AG08396 (cell line): ENCODE results near the gene DHX32.
A peak's percentile ranks its signal among the peaks of the same experiment; 100 is the strongest.
"Not testable (repeated sequence)": the region's sequence is repeated elsewhere in the genome, so short reads cannot be mapped to it uniquely, and the experiment has no call there.

Experiments
- DNase-seq: peaks from one replicate; pipeline ENCODE4 v3.0.0; 2012; ENCODE audit warnings: low spot score, mixed read lengths

Gene DHX32

DNA sequence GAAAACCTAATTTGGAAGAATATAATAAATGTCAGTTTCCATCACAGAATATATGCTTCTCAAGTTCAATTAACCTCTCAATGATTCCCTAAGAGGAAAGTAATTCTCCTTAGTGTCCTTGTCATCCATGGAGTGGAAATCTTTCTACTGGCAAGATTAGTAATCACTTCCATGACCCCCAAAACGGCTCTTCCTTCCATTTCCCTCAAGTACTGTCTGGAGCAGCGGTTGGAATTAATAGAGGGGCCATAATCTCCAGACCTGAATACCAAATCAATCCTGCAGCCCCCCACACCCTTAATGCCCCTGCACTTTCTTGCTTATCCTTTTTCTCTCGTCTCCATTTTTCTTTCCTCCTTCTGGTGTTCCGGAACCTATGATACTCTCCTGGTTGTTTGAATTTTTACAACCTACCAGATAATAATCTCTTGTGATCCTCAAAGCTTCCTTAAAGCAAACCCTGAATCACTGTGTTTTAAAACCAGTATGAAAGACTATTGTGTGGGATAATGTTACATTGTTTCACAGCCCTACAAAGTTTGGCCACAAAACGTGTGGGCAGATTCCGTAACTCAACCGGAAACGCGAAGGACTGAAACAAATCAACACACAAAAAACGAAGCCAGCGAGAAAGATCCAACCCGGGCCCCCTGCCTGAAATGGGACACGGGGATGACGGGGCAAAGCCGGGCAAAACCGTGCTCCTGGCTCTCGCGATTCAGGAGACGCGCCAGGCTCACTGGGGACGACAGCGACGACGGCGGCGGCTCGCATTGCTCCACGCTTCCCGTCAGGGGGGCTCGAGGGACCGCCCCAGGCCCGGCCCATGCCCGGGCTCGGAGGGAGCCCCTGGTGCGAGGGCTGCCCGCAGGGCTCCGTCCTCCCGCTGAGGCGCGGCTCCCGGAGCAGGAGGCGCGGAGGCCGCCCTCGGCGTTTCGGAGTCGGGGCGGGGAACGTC is 14.3 kb upstream of the DHX32 start:
- peak; percentile 60 for DNase-seq

DNA sequence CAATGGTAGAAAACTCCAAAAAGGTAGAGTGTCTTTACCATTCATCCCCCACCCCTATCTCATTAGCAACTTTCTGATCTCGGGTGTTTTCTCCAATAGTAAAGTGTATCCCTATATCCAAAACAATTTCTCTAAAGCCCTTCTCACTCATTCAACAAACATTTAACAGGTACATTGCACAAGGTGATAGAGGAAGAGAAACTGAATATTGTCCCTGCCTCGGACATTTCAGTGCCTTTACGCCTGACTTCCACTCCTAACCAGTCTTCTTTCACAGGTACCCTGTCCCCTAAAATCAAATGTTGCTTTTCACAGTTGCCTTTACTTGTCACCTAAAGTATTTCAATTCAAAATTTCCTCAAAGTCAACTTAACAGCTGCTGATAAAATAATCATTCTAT is 13.1 kb upstream of the DHX32 start:
- not testable (repeated sequence) for DNase-seq

DNA sequence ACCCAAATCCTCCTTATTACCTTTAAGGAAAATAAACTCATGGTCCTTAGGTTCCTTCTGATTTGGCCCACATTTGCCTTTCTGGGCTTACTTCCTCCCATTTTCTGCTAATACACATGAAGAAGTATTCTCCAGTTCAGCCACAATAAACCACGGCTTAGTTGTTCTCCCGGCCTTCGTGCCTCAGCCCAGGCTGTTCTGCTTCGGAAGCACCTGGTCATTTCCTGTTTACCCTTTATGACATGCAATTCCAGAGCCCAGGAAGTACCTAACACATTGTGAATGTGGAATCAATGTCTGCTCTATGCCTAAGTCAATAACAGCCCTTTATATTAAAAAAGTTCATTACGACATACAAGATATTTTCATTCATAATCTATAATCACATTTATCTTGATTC is 11.3 kb upstream of the DHX32 start:
- not testable (repeated sequence) for DNase-seq

DNA sequence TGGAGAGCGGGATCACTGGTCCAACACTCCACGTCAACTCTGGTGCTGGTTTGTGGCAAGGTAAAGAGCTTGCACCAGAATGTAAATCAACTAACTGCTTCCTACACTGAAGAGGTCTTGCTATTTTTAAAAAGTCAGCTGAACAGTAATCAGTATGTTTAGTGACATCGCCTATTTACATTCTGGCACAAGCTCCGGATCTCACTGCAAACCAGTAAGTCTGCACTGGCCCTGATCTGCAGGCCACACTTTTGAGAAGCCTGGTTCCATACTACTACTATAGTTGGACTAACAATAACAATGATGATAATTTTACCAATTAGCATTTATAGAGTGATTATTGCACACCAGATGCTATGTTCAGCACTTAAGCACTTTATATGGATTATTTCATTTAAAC is 8.3 kb upstream of the DHX32 start:
- DNase-seq: not testable (repeated sequence)

DNA sequence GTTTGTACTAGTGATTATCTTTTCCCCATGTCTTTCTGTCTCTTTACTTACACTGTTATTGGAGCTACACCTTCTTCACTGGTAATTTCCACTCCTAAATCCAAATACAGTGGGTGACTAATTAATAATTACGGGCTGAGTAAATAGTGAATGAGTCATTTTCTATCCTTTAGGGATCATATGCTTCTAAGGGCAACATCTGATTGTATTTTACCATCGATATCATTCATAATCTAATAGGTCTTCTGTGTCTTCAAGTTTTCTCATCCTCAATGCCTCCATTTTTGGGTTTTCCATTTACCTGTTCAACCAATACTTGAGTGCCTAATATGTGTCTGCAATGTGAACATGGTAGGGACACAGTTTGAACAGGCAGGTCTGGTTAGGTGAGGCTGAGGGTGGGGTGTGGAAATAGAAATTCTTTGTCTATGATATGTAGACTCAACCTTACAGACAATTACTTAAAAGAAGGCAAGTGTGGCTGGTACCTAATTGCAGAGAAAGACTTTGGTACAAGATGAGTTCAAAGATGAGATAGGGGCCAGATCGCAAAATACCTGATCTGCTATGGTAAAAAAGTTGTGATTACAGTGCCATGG is 5.9 kb upstream of the DHX32 start:
- DNase-seq: no peak

DNA sequence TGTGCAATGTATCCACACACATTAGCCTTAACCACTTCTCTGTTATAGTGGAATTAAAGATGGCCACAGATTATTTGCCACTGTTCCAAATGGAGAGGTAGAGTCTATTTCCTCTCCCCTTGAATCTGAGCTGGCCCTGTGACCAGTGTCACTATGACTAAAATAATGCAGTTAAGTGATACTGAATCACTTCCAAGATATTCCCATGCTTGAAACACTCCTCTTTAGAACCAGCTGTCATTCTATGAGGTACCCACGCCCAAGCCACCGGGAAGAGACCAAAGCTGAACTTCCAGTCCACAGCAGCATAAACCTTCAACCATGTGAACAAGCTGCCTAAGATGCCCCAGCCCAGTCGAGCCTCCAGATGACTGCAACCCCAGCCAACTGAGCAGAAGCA is 2.1 kb upstream of the DHX32 start:
- no peak for DNase-seq

DNA sequence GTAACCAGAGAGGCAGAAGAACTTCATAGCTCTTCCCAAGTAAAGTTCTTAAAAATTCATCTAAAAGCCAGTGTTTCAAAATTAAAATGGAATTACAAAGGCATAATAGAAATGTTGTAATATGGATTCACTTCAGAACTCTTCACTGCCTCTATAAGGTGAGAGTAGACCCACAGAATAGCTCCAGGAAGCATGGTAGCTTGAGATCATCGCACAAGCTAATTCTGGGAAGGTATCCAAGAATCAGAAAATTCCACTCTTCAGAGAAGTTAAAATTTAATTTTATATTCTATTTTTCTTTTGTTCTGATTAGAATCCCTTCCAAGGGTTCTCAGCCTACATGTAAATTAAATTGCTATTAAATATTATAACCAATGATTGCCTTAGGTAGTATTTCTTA is 1.5 kb upstream of the DHX32 start:
- no peak for DNase-seq

DNA sequence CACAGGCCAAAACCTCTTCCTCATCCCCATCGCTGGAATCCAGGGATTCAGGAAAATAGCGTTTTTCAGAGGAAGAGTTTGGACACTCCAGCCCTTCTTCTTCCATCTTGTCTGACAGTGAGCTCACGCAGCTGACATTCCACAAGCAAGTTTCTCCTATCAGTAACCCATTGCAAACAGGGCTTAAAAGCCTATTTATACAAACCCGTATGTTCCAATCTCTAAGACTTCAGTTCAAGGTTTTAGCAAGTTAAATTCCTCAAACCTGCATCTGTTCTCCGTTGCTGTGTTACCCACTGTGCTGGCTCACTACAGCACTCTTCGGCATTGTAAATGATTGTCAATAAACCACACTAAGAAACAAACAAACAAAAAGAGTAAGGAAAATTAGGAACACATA is 373 bp downstream of the DHX32 start:
- DNase-seq: no peak

DNA sequence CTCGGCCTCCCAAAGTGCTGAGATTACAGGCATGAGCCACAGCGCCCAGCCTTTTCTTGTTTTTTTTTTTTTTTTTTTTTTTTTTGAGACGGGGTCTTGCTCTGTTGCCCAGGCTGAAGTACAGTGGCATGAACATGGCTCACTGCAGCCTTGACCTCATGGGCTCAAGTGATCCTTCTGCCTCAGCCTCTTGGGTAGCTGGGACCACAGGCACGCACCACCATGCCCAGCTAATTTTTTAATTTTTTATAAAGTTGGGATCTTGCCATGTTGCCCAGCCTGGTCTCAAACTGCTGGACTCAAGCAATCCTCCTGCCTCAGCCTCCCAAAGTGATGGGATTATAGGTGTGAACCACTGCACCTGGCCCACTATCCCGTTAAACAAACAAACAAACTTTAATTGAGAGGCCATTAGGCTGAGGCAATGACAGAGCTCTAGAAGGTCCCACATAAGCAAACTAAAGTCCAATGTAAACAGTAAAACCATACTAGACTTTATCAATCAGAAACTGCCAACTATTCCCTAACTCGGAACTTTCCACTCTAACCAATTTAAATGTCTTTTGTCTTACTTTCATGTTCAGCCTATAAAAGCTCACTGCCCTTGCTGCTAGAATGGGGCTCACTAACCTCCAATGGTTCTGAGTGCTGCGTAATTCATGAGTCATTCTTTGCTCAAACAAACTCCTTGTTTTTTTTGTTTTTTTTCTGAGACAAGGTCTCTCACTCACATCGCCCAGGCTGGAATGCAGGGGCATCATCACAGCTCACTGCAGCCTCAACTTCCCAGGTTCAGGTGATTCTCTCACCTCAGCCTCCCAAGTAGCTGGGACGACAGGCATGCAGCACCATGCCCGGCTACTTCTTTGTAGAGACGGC is 1.9 kb downstream of the DHX32 start:
- DNase-seq: peak; percentile 70

DNA sequence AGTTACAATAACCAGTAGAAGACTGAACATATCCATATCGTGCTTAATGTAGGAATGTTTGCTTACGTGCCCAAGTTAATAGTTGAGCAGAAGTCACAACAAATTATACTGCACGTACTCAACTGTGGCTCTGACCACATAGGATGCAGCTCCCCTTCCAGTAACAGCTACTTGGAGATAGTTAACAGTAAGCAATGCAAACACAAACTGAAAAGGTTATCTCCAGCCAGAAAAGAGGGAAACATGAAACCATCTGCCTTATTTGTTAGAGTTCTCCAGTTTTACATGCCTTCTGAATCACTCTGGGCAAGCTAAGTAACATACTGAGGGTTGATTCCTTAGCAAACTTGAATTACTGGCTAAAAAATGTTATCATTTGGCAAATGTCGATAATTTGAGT is 9.8 kb downstream of the DHX32 start:
- peak; percentile 15 for DNase-seq

DNA sequence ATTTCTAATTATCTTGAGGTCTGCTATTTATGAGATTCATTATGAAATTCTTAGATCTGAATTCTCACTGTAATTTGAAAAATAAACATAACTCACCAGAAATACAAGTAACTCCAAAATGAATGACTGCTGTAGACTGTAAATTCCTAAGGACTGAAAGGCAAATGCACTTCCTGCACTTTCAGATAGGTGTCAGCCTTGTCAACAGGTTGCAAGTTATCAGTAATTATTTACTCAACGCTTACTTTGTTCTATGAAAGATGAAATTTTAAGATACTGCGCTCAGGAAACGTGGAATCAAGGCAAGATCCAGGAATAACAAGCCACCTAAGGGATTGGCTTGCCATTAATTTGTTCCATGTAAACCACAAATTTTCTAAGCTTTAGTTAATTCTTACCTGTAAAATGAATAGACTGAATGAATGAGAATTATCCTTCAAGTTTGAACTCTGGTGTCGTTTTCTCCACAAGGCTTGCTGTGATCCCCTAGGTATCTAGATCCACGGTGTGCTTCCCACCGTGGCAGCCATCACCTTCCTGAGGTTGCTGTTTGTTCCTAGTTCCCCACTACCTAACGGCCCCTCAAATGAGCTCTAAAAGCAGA is 12.6 kb downstream of the DHX32 start:
- no peak for DNase-seq

DNA sequence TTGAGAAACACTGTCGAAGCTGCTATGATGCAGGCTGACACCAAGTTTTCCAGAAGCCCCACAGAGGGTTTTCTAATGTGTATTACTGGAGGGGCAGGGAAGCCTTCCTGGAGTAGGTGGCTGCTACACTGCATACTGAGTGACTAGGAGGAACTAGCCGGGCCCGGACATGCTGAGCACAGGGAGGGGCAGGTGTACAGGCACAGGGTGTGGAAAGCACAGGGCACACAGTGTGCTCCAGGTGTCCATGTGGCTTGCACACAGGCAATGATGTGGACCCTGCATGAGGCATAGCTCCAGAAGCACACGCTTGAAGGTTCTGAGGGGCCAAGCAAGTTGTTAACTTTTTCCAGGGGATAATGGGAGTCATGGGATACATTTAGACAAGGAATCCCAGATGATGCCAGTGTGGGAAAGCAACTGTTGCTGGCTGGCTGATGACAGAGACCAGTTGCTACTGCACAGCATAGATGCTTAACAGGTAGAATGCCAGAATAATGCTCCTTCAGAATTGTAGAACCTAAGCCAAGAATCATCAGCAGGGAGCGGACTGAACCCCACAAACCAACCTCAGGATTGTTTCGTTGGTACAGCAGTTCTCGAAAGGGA is 14.6 kb downstream of the DHX32 start:
- DNase-seq: no peak

DNA sequence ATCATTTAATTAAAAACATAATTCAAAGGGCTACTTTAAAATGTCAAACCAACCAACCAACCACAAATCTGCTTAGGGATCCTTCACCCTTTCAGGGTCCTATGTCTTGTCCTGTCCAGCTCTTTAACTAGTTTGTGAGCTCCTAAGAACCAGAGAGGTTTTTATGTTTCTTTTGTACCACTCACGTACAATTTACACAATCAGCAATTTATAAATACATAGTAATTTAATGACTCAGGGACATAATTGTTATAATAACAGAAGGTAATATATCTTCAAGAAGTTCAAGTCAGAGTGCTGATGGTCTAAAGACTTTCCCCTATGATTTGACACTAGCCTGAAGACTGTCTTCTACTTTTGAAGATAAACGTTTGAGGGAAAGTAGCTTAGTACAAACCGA is 16.0 kb downstream of the DHX32 start:
- DNase-seq: no peak

DNA sequence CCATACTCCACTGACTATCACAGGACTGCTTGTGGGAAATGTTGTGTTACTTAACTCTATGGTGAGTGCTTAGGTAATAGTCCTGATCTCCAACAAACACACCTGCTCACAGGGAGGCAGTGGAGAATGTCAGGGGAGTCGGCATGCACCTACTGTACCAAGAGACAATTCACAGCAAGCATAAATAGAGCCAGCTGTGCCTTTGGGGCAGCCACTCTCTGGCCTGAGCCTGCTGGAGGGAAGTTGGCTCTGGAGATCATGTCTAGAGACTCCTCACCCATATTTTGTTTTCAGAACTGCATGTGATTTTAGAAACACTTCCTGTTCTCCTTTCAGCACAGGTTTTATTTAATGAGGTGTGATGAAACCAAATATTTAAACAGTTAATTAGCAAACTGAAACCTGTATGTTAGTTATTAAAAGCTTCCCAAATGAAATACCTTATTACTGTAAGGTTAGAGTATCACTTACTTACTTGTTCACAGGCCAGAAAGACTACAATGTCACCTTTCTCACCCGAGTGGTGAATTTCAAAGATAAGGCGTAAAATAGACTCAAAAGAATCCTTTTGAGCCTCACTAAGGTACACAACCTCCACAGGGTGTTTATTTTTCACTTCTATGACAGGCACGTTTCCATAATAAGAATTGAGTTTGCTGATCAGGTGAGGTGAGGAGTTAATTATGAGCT is 21.8 kb downstream of the DHX32 start:
- no peak for DNase-seq

DNA sequence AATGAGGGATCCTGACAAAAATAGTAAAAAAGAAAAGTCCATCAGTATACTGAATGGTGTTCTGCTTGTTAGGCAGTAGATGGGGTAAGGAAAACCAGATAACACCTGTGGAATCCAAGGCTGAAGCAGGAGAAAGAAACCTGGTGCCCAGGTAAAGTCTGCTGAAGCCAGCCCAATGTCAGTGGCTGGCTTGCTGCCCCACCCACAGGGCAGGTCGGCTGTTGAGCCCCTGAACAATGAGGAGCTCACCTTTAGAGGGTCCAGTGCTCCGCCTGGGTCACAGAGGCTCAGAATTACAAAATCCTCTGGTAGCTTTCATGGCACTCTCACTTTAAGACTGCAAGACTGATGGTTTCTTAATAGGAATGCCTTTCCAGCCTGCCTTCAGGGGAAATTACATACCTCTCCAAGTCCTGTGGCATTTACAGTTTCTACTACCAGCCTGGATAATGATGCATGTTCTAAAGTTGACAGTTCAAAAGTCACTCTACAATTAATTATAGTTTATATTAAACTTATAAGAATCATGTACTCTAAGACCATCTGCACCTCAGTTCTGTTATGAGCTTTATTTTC is 23.8 kb downstream of the DHX32 start:
- no peak for DNase-seq

DNA sequence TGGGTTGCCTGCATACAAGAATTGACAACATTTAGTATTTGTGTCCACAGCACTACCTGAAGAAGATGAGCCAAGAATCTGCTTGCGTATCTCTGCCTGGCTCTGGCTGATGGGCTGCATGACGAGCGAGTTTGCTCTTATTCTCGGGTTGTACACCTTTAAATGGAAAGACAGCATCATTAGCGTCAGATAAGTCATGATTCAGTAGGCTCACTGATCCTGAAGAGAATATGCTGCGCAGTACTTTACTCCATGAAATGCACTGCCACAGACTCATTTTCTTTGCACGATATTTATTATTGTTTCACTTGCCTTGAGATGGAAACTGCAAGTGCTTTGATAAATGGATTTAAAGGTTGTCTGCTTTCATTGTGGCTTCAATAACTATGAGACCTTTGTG is 28.6 kb downstream of the DHX32 start:
- no peak for DNase-seq

DNA sequence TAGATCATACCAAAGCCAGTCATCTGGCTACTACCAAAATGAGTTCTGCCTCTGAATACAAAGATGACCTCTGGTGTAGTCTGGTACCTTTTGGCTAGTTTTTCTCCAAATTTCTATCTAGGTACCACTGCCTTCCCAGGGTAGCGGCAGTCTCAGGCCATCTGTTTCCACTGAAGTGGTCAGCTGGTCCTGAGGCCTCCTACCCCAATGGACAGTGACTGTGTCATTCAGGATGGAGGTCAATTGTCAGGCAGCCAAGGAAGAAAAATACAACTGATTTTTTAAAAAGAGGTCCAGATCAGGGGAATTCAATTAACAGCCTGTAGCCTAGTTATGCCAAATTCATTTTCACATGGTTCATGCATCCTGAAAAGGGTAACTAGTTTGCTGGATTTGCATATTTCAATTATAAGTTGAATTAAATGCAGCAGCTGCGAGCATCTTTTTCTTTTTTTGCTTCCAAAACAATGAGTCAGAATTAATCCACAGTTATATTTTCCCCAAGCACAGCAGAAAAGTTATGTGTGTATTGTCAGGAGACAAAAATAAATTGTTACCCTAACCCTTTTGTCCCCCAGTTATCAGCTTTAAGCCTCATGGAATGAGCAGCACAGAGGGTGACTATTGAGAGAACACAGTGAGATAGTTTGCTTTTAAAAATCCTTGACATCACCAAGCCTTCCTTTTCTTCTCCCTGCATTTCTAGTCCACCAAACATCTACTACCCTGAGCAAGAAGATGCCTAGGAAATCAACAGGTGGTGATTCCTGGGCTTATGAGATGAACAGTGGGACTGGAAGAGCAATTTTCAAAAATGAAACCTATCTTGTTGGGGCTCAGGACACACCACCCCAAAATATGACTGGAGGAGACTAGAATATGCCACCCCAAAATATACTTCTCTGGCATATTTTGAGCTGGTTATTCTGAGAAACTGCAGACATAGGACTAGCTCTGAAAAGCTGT is 30.0 kb downstream of the DHX32 start:
- no peak for DNase-seq

DNA sequence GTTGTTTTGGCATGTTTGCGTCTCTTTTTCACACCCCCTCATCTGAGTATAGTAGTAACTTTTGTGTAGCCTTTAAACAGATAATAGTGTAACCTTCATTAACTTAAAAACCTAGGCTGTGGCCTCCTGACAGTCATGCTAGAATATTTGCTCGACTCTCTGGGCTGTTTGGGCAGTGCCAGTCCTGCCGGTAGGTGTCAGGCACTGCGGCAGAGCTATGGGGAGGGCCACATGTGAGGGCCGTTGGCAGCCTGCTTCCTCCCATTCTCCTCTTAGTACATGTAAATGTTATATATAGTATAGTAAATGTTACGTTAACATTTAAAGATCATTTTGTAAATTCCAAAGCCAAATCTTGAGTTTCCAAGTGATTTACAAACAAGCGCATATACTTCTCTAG is 31.6 kb downstream of the DHX32 start:
- no peak for DNase-seq

DNA sequence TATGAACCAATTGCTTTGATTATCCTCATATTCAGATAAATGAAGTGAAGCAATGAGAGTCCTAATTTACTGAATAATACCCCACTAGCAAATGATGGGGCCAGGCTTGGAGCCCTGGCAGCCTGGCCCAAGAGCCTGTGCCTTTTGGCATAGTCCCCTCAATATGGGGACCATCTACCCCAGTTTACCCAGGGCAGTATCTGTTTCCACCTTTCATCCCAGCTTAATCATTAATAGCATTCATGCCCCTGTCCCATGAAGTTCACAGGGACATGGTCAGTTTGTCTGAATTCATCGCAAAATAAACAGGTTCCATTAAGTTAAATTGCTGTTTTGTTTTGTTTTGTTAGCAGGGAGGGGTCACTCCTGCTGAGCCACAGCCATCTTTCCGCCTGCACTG is 32.2 kb downstream of the DHX32 start:
- DNase-seq: no peak

DNA sequence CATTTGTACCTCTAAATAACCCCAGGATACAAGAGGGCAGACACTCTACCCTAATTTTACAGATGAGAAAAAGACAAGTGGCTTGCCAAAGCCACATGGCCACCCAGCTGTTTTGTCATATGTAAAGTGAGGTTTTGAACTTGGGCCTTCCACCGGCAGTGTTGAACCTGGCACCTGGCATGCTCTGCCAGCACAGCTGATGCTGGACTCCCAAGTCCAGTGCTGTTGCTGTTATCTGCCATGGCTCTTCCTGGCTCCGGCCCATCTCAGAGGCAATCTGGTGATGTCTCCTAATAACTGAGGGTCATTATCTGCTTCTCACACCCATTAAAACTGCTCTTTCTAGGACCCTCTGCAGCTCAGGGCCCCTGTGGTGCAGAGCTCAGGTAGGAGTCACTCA is 32.7 kb downstream of the DHX32 start:
- no peak for DNase-seq
